ENCODE results near the gene FCAMR. TPM values are rescaled to one million over a fixed set of nuclear protein-coding genes. Genes with fewer than 3 reads are reported as not detected.

The FCAMR gene
- total RNA-seq, 2 donors from 2014 or later = 0.56 to 4.5 TPM

DNA sequence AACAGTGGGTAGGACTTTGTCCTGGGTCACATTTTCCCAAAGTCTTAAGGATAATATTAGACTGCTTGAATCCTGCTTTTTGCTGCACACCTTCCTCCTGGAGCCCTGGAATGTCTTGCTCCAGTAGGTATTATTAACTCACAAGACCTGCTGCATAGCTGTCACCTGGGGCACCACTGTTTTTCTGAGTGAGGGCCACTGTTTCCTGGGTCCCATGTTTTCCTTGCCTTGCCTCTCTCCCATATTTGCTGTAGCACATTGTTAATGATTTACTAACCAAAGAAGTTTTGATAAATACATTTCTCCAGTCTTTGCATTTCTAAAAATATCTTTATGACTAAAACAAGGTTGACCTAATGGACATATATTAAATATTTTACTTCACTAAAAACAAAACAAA is 22.5 kb upstream of the FCAMR start:
- H3K27ac ChIP-seq = no peak overlapping the region
- no peak for DNase-seq

GRCh38 chr1:206987873-206988272 is 17.6 kb upstream of the FCAMR start:
- Histone ChIP-seq H3K27me3 (no peaks in the 10 kb centered on the region), H3K9ac (ENCODE audit: low read depth in 2 of 2, low read length in 2 of 2) (no peak overlapping the region), H3K27ac (no peak overlapping the region), H3K4me1 (no peaks in the 10 kb centered on the region), H3K9me3 (no peaks in the 10 kb centered on the region), H3K36me3 (no peaks in the 10 kb centered on the region), H3K4me3 (no peak overlapping the region)
- intact Hi-C loops (cut with DNase I) = no loop called here
- TF ChIP-seq, protein P1, sequence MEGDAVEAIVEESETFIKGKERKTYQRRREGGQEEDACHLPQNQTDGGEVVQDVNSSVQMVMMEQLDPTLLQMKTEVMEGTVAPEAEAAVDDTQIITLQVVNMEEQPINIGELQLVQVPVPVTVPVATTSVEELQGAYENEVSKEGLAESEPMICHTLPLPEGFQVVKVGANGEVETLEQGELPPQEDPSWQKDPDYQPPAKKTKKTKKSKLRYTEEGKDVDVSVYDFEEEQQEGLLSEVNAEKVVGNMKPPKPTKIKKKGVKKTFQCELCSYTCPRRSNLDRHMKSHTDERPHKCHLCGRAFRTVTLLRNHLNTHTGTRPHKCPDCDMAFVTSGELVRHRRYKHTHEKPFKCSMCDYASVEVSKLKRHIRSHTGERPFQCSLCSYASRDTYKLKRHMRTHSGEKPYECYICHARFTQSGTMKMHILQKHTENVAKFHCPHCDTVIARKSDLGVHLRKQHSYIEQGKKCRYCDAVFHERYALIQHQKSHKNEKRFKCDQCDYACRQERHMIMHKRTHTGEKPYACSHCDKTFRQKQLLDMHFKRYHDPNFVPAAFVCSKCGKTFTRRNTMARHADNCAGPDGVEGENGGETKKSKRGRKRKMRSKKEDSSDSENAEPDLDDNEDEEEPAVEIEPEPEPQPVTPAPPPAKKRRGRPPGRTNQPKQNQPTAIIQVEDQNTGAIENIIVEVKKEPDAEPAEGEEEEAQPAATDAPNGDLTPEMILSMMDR (IDR thresholded peaks at IDR 0.05) = no peak
- no peak for DNase-seq

More for the DNA sequence above, 22.5 kb upstream of the FCAMR start:
- no peaks in the 10 kb centered on the region for H3K9me3 ChIP-seq
- intact Hi-C loops (cut with DNase I) = loop anchor here (5.0 kb wide), 1 partner anchor 130 kb away; no protein-coding TSS in a partner anchor
- no peak overlapping the region for H3K9ac ChIP-seq (ENCODE audit: low read depth in 2 of 2, low read length in 2 of 2)
- H3K4me1 ChIP-seq = no peaks in the 10 kb centered on the region
- H3K4me3 ChIP-seq = no peak overlapping the region
- TF ChIP-seq, protein P1 (IDR thresholded peaks at IDR 0.05) = no peak
- no peaks in the 10 kb centered on the region for H3K36me3 ChIP-seq
- H3K27me3 ChIP-seq = no peaks in the 10 kb centered on the region

- H3K27ac ChIP-seq = no peak overlapping the region
- TF ChIP-seq, protein P1 (IDR thresholded peaks at IDR 0.05) = no peak
- intact Hi-C loops (cut with DNase I) = no loop called here
- H3K36me3 ChIP-seq = no peaks in the 10 kb centered on the region
- DNase-seq = no peak
- no peaks in the 10 kb centered on the region for H3K4me1 ChIP-seq
- H3K4me3 ChIP-seq = no peak overlapping the region
- H3K27me3 ChIP-seq = no peaks in the 10 kb centered on the region
- no peaks in the 10 kb centered on the region for H3K9me3 ChIP-seq
- no peak overlapping the region for H3K9ac ChIP-seq (ENCODE audit: low read depth in 2 of 2, low read length in 2 of 2)
Observed at GRCh38 chr1:206986885-206987284, 16.6 kb upstream of the FCAMR start.

DNA sequence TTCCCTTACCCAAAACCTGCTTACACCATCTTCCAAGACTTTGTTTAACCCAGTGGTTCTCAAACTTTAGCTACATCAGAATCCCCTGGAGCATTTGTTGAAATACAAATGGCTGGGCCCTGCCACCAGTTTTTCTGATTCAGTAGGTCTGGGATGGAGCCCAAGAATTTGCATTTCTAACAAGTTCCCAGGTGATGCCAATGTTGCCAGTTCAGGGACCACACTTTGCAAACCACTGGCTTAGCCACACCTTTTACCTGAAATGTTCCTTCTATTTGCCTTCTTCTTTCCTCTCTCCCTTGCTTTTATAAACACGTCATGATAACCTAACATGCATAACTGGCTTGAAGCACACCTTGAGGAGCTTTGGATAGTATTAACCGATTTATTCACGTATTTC is 16.1 kb upstream of the FCAMR start:
- H3K4me3 ChIP-seq = no peak overlapping the region
- no peak overlapping the region for H3K27ac ChIP-seq
- no peaks in the 10 kb centered on the region for H3K27me3 ChIP-seq
- DNase-seq = no peak
- intact Hi-C loops (cut with DNase I) = no loop called here
- no peak overlapping the region for H3K9ac ChIP-seq (ENCODE audit: low read depth in 2 of 2, low read length in 2 of 2)
- no peaks in the 10 kb centered on the region for H3K9me3 ChIP-seq
- TF ChIP-seq, protein P1 (IDR thresholded peaks at IDR 0.05) = no peak
- no peaks in the 10 kb centered on the region for H3K36me3 ChIP-seq
- no peaks in the 10 kb centered on the region for H3K4me1 ChIP-seq

DNA sequence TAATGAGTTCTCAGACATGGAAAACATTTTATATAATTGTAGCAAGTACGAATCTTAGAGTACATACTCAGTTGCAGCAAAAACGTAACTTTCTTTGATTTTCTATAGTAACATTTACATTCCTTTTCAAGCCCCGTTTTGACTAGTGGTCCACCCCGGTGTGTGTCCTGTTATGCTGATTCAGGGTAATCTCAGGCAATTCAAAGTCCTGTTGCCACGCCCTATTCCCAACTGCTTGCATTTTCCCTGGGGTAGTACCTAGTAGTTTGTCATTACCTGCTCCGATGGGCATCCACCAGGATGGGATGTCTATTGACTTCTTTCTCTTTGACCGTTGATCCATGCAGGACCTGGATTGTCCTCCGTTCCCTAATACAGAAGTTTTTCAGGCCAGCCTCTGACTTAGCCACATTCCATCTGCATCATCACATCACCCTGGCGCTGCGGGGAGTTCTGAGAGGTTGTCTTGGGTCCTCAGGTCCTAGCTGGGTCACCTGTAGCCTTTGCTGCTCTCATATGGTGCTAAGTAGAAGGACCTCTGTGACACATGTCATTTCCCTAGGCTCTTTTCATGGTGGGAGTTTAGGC is 15.0 kb upstream of the FCAMR start:
- intact Hi-C loops (cut with DNase I) = no loop called here
- Histone ChIP-seq H3K4me1 (no peaks in the 10 kb centered on the region), H3K27me3 (no peaks in the 10 kb centered on the region), H3K36me3 (no peaks in the 10 kb centered on the region), H3K27ac (no peak overlapping the region), H3K4me3 (no peak overlapping the region), H3K9ac (ENCODE audit: low read depth in 2 of 2, low read length in 2 of 2) (no peak overlapping the region), H3K9me3 (no peaks in the 10 kb centered on the region)
- no peak for DNase-seq
- TF ChIP-seq, protein P1 (IDR thresholded peaks at IDR 0.05) = no peak

All from colonic mucosa (tissue), 4 donors.